ENCODE results near the gene SLC6A18.

SLC6A18 gene, protein sequence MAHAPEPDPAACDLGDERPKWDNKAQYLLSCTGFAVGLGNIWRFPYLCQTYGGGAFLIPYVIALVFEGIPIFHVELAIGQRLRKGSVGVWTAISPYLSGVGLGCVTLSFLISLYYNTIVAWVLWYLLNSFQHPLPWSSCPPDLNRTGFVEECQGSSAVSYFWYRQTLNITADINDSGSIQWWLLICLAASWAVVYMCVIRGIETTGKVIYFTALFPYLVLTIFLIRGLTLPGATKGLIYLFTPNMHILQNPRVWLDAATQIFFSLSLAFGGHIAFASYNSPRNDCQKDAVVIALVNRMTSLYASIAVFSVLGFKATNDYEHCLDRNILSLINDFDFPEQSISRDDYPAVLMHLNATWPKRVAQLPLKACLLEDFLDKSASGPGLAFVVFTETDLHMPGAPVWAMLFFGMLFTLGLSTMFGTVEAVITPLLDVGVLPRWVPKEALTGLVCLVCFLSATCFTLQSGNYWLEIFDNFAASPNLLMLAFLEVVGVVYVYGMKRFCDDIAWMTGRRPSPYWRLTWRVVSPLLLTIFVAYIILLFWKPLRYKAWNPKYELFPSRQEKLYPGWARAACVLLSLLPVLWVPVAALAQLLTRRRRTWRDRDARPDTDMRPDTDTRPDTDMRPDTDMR

GRCh38 chr5:1225081-1225480, at the start of gene SLC6A18:
Gene SLC6A18, plus strand, starts transcription at chr5:1225381. Its CDS starts 97 bp downstream, at chr5:1225478.
- DNase-seq (ENCODE audit: low read depth), result no peak

DNA sequence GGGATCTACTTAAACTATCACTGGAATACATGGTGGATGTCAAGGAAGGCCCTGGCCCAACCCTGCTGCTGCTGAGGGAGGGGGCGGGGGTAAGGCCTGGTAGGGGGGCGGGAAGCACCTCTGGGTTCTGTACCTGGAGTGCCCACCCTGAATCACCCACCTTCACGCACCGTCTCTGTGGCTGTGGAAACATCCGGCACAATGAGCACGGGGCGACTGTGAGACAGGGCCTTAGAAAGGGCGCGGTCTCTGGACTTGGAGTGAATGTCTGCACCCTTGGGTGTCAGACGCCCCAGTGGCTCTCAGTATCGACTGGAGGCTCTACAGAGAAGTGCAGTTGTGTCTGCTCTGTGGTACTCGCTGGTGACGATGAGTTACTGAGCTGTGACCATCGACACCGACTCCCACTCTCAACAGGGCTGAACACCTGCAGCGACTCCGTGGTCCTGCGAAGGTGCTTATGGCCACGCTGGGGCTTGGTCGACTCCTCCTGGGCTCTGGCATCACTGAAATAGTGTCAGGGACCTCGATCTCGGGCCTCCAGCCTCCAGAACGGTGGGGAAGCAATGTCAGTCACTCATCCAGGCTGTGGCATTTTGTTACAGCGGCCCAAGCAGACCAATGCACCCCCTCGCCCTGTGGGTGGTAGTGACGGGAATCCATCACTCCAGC, 49.2 kb upstream of the SLC6A18 start:
- DNase-seq (ENCODE audit: low read depth), result no peak

GRCh38 chr5:1176473-1177391, 48.4 kb upstream of the SLC6A18 start:
- DNase-seq (ENCODE audit: low read depth), result no peak

GRCh38 chr5:1177826-1178528, 47.2 kb upstream of the SLC6A18 start:
- no peak for DNase-seq (ENCODE audit: low read depth)

- no peak for DNase-seq (ENCODE audit: low read depth)
Observed at GRCh38 chr5:1178529-1179382, 46.4 kb upstream of the SLC6A18 start.

GRCh38 chr5:1179383-1179715, 45.8 kb upstream of the SLC6A18 start:
- no peak for DNase-seq (ENCODE audit: low read depth)

DNA sequence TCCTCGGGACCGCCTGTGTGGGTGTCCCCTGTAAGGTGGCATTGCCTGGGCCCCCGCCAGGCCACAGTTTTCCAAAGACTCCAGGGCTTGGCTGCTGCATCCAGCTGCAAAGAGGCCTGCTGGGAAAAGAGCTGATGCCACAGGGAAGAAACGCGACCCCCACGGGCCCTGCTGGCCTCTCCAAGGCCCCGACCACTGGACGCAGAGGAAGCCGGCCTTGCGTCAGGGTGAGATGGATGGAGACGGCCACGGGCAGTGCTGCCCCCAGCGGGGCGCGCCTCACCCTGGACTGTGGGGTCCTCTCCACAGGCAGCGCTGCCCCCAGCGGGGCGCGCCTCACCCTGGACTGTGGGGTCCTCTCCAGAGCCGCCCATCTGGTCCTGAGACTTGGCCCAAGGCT, 45.1 kb upstream of the SLC6A18 start:
- no peak for DNase-seq (ENCODE audit: low read depth)

GRCh38 chr5:1180841-1181271, 44.3 kb upstream of the SLC6A18 start:
- no peak for DNase-seq (ENCODE audit: low read depth)

DNA sequence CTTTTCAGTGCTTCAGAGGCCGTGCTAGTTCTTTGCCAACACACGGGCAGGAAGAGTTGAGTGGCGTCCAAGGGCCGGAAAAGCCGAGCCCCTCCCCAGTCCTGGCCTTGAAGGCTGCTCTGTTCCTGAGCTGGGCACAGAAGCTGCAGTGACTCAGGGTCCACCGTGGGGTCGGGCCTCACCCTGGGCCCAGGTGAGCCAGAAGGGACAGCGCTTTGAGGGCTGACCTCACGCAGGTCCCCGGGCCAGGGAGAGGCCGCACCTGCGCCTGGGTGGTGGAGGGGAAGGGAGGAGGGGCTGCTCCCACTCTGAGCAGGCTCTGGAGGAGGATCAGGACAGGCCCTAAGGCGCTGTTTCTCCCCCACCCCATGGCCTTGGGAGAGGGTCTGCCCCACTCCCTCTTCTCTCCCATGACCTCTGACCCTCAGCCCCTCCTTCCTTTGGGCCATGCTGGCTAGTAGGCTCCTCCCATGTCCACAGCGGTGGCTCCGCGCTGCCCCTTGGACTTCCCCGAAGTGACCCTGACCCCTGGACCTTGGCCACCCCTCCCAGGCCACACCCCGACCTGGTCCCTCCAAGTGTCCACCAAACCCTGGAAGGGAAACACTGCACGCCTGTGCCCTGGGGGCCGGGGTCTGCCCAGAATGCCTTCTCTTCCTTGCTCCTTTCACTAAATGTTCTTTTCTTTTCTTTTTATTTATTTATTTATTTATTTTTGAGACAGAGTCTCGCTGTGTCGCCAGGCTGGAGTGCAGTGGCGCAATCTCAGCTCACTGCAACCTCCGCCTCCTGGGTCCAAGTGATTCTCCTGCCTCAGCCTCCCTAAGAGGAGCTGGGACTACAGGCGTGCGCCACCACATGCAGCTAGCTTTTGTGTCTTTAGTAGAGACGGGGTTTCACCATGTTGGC, 43.5 kb upstream of the SLC6A18 start:
- no peak for DNase-seq (ENCODE audit: low read depth)

GRCh38 chr5:1182360-1182632, 42.9 kb upstream of the SLC6A18 start:
- DNase-seq (ENCODE audit: low read depth), result no peak

DNA sequence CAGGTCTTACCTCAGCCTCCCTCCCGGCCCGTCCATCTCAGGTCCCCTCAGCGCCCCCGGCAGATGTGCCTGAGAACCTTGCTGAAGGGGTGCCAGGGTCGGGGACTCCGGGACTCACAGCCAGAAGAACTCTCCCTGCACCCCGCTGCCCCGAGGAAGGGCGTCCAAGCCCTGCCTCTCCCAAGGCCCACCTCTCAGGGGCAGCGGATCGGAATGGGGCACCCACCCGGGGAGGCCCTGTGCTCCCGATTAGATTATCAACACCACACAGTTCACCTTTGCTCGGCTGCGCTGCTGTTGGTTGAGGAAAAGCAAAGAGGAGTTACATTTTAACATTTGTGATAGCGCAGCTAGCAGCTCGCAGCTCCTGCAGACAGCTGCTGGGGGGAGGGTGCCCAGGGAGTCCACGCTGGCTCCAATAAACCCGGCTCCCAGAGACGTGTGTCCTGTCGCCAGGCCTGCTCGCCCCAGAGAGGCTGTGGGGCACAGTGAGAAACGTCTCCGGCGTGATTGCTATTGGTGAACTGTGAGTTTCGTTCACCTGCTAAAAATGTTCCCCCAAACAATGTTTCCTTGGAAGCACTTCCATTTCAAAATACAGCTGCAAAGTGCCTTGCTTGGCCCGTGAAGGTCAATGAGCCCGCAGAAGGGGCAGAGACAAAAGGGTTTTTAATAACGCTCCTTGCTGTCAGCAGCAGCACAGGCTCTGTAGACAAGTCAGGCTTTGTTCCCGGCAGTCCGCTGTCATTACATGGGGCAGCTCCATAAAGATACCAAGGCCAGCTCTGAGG, 42.4 kb upstream of the SLC6A18 start:
- no peak for DNase-seq (ENCODE audit: low read depth)

GRCh38 chr5:1183424-1184162, 41.6 kb upstream of the SLC6A18 start:
- DNase-seq (ENCODE audit: low read depth), result no peak

GRCh38 chr5:1184163-1184470, 41.1 kb upstream of the SLC6A18 start:
- no peak for DNase-seq (ENCODE audit: low read depth)

- no peak for DNase-seq (ENCODE audit: low read depth)
Observed at GRCh38 chr5:1184481-1184880, 40.7 kb upstream of the SLC6A18 start.

DNA sequence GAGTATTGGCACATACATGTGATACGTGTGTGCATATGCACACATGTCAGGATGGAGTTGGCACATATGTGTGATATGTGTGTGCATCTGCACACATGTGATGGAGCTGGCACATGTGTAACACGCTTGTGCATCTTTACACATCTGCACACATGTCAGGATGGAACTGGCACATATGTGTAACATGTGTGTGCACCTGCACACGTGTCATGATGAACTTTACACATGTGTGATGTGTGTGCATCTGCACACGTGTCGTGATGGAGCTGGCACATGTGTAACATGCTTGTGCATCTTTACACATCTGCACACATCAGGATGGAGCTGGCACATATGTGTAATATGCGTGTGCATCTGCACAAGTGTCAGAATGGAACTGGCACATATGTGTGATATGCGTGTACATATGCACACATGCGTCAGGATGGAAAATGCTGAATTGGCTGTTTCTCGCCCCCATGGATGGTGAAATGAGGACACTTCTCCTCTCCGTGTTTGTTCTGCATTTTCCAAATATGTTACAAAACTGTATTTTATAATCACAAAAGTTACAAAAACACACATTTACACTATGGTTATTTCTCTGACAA, 40.0 kb upstream of the SLC6A18 start:
- no peak for DNase-seq (ENCODE audit: low read depth)

GRCh38 chr5:1185629-1186350, 39.4 kb upstream of the SLC6A18 start:
- DNase-seq (ENCODE audit: low read depth), result no peak

Measured in activated T-helper 1 cell treated with Interleukin-2 at 50 U/mL for 16 hours (primary cell).